ENCODE data around the gene AOPEP. TPM values are rescaled to one million over a fixed set of nuclear protein-coding genes. Genes with fewer than 3 reads are reported as not detected.

The AOPEP gene
- total and polyA plus RNA-seq, 11 donors, result 105 to 310 (median 185) TPM

- no peak for TF ChIP-seq POLR2A (IDR thresholded peaks at IDR 0.05)
- TF ChIP-seq, protein P1, sequence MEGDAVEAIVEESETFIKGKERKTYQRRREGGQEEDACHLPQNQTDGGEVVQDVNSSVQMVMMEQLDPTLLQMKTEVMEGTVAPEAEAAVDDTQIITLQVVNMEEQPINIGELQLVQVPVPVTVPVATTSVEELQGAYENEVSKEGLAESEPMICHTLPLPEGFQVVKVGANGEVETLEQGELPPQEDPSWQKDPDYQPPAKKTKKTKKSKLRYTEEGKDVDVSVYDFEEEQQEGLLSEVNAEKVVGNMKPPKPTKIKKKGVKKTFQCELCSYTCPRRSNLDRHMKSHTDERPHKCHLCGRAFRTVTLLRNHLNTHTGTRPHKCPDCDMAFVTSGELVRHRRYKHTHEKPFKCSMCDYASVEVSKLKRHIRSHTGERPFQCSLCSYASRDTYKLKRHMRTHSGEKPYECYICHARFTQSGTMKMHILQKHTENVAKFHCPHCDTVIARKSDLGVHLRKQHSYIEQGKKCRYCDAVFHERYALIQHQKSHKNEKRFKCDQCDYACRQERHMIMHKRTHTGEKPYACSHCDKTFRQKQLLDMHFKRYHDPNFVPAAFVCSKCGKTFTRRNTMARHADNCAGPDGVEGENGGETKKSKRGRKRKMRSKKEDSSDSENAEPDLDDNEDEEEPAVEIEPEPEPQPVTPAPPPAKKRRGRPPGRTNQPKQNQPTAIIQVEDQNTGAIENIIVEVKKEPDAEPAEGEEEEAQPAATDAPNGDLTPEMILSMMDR (IDR thresholded peaks at IDR 0.05), result no peak
- H3K4me3 ChIP-seq, result no peak overlapping the region
- intact Hi-C loops (cut with DNase I), result no loop called here
- peak overlapping the region in 5 of 12 donors; percentile 1 to 82 (median 42) for H3K27ac ChIP-seq
- WGBS, 4 donors, result 34 to 49% (median 38%) methylated on average over 2 of the region's 2 CpGs
- H3K4me1 ChIP-seq, result peaks cover 9 to 100% (median 89%) of the 10 kb centered on the region in 12 donors
- ATAC-seq (no peak), DNase-seq (no peak)
- peaks cover 0 to 90% (median 41%) of the 10 kb centered on the region in 9 donors for H3K36me3 ChIP-seq
- no peaks in the 10 kb centered on the region for H3K27me3 ChIP-seq
- H3K9me3 ChIP-seq, result no peaks in the 10 kb centered on the region
These were observed 341.4 kb downstream of the AOPEP start for GRCh38 chr9:95067897-95068296.

- intact Hi-C loops (cut with DNase I), result no loop called here
- H3K27ac ChIP-seq, result peak overlapping the region in 11 of 12 donors; percentile 6 to 82 (median 56)
- ATAC-seq, result peak; percentile 50 to 81 (median 55)
- H3K4me1 ChIP-seq, result peaks cover 16 to 100% (median 86%) of the 10 kb centered on the region in 12 donors
- H3K9me3 ChIP-seq, result no peaks in the 10 kb centered on the region
- no peak for DNase-seq
- H3K36me3 ChIP-seq, result peaks cover 0 to 88% (median 30%) of the 10 kb centered on the region in 9 donors
- TF ChIP-seq POLR2A (IDR thresholded peaks at IDR 0.05), result no peak
- TF ChIP-seq, protein P1 (IDR thresholded peaks at IDR 0.05), result peak in 2 of 12 donors; percentile 8 to 15
- no peak overlapping the region for H3K4me3 ChIP-seq
- WGBS, 4 donors, result 24 to 38% (median 31%) methylated on average over 8 of the region's 8 CpGs
- no peaks in the 10 kb centered on the region for H3K27me3 ChIP-seq
These were observed 344.1 kb downstream of the AOPEP start for GRCh38 chr9:95070549-95071021.

DNA sequence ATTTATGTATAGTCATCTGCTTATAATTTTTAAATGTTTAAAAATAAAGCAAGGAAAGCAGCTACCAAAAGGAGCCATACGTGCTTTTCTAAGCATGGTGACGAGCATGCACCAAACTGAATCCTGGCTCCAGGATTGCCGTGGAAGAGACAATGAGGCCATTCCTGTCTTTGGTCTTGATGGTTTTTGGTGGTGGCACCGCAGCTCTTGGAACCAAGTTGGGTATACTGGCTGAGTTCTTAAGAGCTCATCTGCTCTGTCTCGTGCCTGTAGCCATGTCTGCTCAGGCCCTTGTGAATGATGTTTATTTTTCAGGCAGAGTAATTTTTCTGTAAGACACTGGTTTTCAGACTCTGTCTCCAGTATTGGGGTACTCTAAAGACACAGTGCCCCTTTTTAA is 345.0 kb downstream of the AOPEP start:
- TF ChIP-seq, protein P1 (IDR thresholded peaks at IDR 0.05), result no peak
- TF ChIP-seq POLR2A (IDR thresholded peaks at IDR 0.05), result no peak
- no peaks in the 10 kb centered on the region for H3K9me3 ChIP-seq
- no peak overlapping the region for H3K4me3 ChIP-seq
- no peaks in the 10 kb centered on the region for H3K27me3 ChIP-seq
- intact Hi-C loops (cut with DNase I), result no loop called here
- H3K27ac ChIP-seq, result peak overlapping the region in 9 of 12 donors; percentile 6 to 75 (median 40)
- no peak for DNase-seq
- WGBS, 4 donors, result 58 to 75% (median 62%) methylated on average over 5 of the region's 5 CpGs
- no peak for ATAC-seq
- H3K4me1 ChIP-seq, result peaks cover 24 to 100% (median 89%) of the 10 kb centered on the region in 12 donors
- peaks cover 0 to 87% (median 29%) of the 10 kb centered on the region in 9 donors for H3K36me3 ChIP-seq

- Histone ChIP-seq H3K4me3 (no peak overlapping the region), H3K27ac (peak overlapping the region in 10 of 12 donors; percentile 6 to 75 (median 36)), H3K36me3 (peaks cover 0 to 83% (median 24%) of the 10 kb centered on the region in 9 donors), H3K4me1 (peaks cover 29 to 100% (median 91%) of the 10 kb centered on the region in 12 donors), H3K27me3 (no peaks in the 10 kb centered on the region), H3K9me3 (no peaks in the 10 kb centered on the region)
- no peak for TF ChIP-seq POLR2A (IDR thresholded peaks at IDR 0.05)
- TF ChIP-seq, protein P1 (IDR thresholded peaks at IDR 0.05), result no peak
- intact Hi-C loops (cut with DNase I), result no loop called here
- no peak for DNase-seq
- WGBS, 4 donors, result 56 to 67% (median 62%) methylated on average over 5 of the region's 5 CpGs
- no peak for ATAC-seq
These were observed 345.4 kb downstream of the AOPEP start for GRCh38 chr9:95071925-95072324.

All from heart left ventricle (tissue), 16 donors.